Kidney glomerular epithelial cell (primary cell): Measurements from ENCODE around the gene RIN3.

Experiments
- DNase-seq: peaks from one replicate; lab custom pipeline; 2025; lab: John Stamatoyannopoulos, UW

The RIN3 gene

GRCh38 chr14:92513204-92513965, at the start of gene RIN3:
RIN3 (plus strand) TSS chr14:92513781; CDS start chr14:92513933, 152 bp downstream.
- DNase-seq: peak; percentile 37

- DNase-seq: no peak
These were observed 49.4 kb upstream of the RIN3 start for GRCh38 chr14:92464156-92464555.

DNA sequence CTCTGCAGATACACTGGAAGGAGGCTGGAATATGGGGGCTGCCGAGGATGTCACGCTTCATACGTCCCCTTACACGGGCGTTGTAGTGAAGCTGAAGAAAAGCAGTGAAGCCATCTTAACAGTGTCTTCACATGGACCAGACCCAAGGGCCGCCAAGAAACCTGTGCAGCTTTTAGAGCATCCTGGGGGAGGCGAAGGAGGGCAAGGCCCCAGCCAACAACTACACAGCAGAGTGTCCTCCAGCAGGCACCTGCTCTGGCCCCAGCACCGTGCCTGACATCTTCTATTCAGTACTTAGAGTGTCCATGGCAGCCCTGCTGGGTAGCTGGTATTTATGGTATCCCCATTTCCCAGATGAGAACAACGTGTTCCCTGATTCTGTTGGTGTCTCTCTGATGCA, 48.9 kb upstream of the RIN3 start:
- no peak for DNase-seq

DNA sequence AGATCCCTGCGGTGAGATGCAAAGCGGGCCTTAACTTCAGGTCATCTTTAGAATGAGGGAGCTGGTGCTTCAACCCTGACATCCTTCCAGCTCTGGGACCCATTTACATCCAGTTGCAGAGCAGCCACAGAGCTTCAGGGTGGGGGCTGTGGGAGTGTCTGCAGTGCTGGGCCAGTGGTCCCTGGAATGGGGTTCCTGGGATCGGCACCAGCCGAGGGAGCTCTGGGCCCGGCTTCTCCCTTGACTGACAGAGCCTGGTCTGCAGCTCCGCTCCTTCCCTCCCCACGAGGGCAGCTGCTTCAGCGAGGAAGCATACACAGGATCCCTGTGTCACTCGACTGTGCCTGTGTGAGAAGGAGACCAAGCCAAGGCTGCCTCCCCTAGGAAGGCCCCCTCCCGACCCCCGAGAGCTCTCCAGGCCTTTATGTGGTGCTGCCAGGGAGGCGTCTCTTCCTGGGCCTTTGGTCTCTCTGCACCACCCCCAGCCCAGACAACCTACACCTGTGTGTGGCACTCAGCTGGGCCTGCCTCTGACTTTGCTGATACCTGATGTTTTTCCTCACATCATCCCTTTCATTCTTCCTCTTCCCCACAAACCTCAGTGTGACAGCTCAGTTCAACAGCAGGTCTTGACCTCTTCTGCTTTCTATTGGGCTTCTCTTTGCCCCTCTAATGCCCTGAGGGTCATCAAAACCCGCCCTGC, 48.1 kb upstream of the RIN3 start:
- no peak for DNase-seq

- DNase-seq: no peak
These were observed 47.5 kb upstream of the RIN3 start for GRCh38 chr14:92466059-92466458.

DNA sequence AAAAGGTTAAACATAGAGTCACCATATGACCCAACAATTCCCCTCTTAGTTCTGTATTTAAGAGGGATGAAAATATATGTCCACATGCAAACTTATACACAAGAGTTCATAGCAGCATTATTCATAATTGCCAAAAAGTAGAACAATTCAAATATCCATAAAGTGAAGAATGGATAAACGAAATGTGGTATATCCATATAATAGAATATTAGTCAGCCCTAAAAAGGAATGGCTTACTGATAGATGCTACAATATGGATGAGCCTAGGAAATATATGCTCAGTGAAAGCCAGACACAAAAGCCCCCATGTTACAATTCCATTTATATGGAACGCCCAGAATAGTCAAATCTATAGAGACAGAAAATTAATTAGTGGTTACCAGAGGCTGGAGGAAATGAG, 44.1 kb upstream of the RIN3 start:
- DNase-seq: no peak

DNA sequence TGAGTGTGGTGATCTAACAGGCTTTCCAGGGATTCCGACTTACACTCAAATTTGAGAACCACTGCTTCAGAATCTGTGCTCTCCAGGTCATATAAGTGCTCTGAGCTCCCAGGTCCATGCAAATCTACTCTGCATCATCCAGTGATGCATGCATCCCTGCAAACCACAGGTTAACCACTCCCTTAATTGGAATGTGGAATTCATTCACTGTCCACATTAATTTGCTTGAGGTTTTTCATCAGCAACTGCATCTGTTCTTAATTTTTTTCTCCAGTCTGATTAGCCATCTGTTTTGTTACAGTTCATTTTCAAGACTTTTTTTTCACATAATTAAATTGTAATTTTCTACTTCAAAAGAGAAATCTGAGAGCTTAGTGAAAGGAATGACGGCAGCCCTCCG, 43.4 kb upstream of the RIN3 start:
- DNase-seq: no peak

GRCh38 chr14:92470811-92471210, 42.8 kb upstream of the RIN3 start:
- DNase-seq: no peak

GRCh38 chr14:92471919-92472318, 41.7 kb upstream of the RIN3 start:
- DNase-seq: peak; percentile 62

- no peak for DNase-seq
These were observed 40.7 kb upstream of the RIN3 start for GRCh38 chr14:92472860-92473259.

GRCh38 chr14:92473261-92473968, 40.2 kb upstream of the RIN3 start:
- DNase-seq: no peak

DNA sequence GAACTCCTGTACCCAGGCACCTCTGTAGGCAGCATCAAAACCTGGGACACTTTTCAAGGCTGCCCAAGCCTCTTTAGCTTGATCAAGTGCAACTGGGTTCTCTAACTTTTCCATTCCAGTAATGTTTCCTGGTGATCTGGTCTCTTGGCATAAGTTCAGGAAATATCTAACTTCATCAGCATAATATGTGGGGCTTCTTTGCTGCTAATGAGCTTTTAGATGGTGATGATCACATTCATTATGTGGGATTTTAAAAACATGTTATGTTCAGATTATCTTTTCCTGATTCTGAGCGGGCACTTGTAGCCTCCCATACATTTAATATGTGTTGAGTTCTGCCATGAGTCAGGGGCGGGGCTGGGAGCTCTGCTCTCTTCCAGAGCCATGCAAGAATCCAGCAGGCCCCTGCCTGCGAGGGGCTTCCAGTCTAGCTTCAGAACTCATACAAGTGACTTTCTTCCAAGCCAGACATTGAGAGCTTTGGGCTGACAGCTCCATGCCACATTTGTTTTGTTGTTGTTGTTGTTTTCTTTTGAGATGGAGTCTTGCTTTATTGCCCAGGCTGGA, 39.5 kb upstream of the RIN3 start:
- peak; percentile 6 for DNase-seq

- DNase-seq: no peak
These were observed 38.5 kb upstream of the RIN3 start for GRCh38 chr14:92475037-92475436.

DNA sequence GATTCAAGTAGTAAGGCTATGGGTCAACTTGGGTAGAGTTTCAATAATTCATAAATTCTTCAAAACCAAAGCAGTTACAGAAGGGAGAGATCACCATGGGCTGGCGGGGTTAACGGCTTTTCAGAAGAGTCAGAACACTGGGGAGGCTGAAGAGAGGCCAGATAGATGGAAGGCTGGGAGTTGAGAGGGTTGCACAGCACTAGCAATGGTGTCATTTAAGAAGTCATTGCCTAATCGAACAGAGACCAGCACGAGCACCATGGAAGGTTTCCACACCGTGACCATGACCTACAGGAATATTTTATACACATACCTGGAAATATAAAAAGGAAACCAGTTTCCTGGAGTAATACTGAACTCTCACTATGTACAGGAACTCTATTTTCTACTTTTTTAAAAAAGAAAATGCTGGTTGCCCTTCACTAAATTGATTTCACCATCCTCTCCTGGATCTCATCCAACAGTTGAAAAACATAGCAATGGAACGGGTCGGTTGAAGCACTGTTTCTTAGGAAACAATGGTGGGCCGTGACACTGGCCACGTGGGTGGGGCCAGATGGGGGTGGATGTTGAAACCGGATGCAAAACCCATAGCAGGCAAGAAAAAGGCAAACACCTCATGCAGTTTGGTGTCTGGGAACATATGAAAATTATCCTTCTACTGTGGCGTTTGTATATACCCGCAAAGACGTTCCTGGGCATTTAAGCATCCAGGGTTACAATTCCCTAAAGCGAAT, 38.0 kb upstream of the RIN3 start:
- no peak for DNase-seq

GRCh38 chr14:92480856-92481255, 32.7 kb upstream of the RIN3 start:
- DNase-seq: no peak

GRCh38 chr14:92481386-92481785, 32.2 kb upstream of the RIN3 start:
- no peak for DNase-seq

DNA sequence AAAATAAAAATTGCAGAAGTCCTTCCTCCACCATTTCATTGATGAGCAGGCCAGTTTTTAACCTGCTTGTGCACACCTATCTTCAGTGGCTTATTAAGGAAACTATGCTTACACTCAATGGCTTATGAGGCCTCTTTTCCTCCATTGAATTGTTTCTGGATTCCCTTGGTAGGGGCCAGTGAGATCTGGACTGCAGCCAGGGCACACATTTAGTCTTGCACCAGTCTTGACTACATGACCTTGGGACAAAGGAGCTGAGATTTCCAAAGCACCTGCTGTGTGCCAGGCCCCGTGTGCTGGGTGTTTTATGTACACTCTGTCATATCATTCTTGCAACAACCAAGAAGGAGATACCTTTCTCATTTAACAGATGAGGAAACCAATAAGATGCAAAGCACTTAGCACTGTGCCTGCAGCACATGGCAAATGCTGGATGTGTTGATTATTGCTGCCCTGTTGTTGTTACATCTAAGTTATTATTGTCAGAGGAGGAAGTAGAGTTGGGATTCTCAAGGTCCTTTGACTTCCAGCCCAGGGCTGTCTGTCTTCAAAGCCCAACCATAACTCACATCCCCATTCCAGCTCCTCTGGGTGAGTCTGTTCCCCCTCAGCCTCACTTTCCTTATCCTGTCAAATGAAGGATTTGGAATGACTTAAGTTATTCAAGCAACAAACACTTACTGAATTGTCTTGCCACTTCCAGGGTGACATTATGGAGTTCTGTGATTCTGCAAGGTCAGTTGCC, 31.6 kb upstream of the RIN3 start:
- no peak for DNase-seq

DNA sequence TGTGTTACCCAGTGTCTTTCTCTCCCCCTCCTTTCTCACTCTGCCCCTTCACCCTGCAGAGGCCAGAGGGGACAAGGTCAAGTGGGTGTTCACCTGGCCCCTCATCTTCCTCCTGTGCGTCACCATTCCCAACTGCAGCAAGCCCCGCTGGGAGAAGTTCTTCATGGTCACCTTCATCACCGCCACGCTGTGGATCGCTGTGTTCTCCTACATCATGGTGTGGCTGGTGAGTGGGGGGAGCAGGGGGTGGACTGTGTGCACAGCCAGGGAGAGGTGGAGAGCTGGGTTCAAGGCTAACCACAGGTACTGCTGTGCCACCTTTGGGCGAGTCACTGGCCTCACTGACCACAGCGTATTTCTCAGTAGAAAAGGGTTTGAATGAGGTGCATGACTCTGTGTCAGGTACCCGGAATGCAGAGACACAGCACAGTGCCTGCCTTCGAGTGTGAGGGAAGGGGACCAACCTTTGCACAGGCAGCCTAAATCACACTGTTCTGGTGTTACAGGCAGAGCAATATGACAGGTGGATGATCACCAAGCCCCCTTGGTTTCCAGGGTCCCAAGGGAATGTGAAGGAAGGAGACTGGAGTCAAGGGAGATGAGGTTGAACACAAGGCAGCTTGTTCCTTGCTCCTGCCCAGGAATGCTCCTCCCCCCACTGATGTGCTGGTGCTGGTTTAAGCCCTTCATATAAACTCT, 30.8 kb upstream of the RIN3 start:
- no peak for DNase-seq

- DNase-seq: no peak
These were observed 29.3 kb upstream of the RIN3 start for GRCh38 chr14:92484132-92484823.

DNA sequence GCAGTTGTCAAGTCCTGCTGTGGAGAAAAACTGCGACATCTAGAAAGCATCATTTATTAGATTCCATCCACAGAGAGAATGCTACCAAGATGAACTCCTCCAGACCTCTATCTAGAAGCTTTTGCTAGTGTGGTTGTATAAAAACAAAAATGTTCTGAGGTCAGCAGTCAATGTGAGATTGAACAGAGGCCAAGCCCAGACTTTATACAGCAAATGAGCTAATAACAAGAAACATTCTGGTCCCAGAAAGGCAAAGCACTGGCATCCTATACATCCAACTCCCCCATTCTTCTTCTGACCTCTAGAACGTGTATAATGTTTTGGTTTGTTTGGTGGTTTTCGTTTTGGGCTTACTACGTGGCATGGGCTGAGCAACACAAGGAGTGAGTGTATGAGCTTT, 26.7 kb upstream of the RIN3 start:
- DNase-seq: no peak
